ENCODE measurements around the gene BCL2L2. TPM values are rescaled to one million over a fixed set of nuclear protein-coding genes. Genes with fewer than 3 reads are reported as not detected.

Gene BCL2L2
- total RNA-seq, 2 donors from 2014 or later, result 2.7 to 3.2 TPM

DNA sequence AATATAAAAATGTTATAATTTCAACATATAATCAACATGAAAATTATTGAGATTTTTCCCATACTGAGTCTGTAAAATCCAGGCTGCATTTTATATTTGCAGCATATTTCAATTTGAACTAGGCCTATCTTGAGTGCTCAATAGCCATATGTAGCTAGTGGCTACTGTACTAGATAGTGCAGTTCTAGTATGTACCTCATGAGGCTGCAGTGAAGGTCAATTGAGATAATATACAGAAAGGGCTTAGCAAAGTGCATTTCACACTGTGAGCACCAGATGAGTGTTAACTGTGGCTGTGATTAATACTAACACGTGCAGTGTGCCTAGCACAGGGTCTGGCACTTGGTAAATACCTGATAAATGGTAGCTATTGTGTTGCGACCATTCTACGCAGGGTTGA, 51.4 kb downstream of the BCL2L2 start:
- H3K27me3 Mint-ChIP-seq (ENCODE audit: low read depth), result peaks cover 13% of the 10 kb centered on the region
- H3K27ac Mint-ChIP-seq, result no peak overlapping the region
- no peaks in the 10 kb centered on the region for H3K9me3 Mint-ChIP-seq
- no peak overlapping the region for H3K4me3 Mint-ChIP-seq
- DNase-seq (no peak), ATAC-seq (replicated peaks in 1 of 2) (no peak)
- peaks cover 4% of the 10 kb centered on the region for H3K4me1 Mint-ChIP-seq (ENCODE audit: low read depth)
- no peaks in the 10 kb centered on the region for H3K36me3 Mint-ChIP-seq (ENCODE audit: insufficient read depth in 2 of 2)

DNA sequence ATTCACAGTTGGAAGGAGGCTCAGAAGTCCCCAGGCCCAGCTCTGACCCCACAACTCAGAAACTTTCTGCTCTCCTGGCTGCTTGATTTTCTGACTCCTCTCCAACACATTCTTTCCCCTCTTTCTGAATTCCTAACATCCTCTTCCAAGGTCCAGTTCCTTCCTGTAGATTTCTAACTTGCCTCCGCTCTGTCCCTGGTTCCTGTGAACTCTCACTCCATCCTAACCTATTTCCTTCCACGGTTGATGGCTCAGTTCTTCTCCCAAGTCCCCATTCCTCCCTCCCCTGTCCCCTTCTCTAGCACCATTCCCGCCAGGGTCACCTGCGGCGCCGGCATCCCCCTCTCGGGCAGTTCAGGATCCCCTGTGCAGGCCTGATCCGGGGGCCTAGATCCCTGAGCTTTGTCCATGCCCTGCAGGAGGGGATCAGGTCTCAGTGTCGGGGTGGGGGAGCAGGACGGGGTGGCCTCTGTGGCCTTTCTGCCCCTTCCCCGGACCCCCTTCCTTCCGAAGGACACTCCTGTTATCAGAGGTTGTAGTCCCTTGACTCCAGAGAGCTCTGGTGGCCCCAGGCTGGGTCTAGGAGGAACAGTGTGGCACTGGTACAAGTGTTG, 52.0 kb downstream of the BCL2L2 start:
- ATAC-seq (replicated peaks in 1 of 2), result no peak
- H3K4me3 Mint-ChIP-seq, result no peak overlapping the region
- DNase-seq, result no peak
- no peaks in the 10 kb centered on the region for H3K9me3 Mint-ChIP-seq
- H3K27me3 Mint-ChIP-seq (ENCODE audit: low read depth), result peaks cover 7% of the 10 kb centered on the region
- H3K36me3 Mint-ChIP-seq (ENCODE audit: insufficient read depth in 2 of 2), result no peaks in the 10 kb centered on the region
- H3K27ac Mint-ChIP-seq, result no peak overlapping the region
- no peaks in the 10 kb centered on the region for H3K4me1 Mint-ChIP-seq (ENCODE audit: low read depth)

DNA sequence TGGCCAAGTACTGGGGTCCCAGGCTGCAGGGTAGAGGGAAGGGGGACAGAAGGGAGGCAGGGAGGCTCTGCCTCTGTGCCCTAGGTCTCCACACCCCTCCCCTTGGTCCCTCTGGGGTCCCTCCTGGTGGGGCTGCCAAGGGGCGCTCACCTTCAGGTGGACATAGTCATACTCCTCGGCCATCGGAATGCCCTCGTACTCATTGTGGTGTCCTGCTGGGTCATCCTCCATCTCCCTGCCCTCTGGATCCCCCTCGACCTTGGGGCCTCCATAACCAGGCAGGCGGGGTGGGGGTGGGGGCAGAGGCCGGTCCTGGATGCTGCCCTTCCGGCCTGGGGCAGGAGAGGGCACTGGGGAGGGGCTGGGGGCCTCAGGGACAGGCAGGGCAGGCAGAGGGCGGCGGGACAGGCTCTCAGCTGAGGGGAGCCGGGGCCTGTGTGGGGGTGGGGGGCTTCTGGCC, 52.6 kb downstream of the BCL2L2 start:
- H3K27me3 Mint-ChIP-seq (ENCODE audit: low read depth), result peaks cover 4% of the 10 kb centered on the region
- H3K4me1 Mint-ChIP-seq (ENCODE audit: low read depth), result no peaks in the 10 kb centered on the region
- no peak overlapping the region for H3K27ac Mint-ChIP-seq
- no peak overlapping the region for H3K4me3 Mint-ChIP-seq
- no peak for DNase-seq
- no peaks in the 10 kb centered on the region for H3K9me3 Mint-ChIP-seq
- H3K36me3 Mint-ChIP-seq (ENCODE audit: insufficient read depth in 2 of 2), result no peaks in the 10 kb centered on the region
- no peak for ATAC-seq (replicated peaks in 1 of 2)

DNA sequence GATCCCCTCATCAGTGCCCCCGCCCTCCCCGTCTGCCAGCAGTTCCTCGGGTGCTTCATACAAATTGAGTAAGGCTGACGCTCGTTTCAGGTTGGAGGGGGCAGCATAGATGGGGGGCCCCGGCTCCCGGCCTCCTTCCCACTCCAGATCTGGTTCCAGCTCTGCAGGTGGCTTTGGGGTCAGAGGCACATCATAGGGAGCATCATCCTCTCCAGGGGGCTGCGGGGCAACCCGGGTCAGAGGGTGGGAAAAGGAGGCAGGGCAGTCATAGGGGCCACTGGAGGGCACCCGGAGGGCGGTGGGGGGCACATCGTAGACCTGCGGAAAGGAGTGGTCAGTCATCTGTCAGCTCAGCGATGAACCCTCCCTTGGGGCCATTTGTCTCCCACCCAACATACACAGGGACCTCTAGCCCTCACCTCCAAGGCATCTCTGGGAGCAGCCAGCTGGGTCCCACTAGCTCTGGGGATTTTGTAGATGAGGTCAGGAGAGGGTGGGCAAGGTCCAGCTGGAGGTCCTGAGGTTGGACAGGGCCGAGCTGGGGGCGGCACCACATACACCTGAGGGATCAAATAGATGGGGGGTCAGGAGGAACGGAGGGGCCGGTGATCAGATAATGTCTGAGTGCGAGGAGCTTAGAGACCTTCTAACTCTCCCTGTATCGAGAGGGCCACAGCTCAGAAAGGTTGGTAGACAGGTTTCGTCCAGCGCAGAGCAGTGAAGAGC, 53.3 kb downstream of the BCL2L2 start:
- Mint-ChIP-seq H3K27ac (no peak overlapping the region), H3K9me3 (no peaks in the 10 kb centered on the region), H3K27me3 (ENCODE audit: low read depth) (peaks cover 9% of the 10 kb centered on the region), H3K4me3 (no peak overlapping the region), H3K36me3 (ENCODE audit: insufficient read depth in 2 of 2) (no peaks in the 10 kb centered on the region), H3K4me1 (ENCODE audit: low read depth) (no peaks in the 10 kb centered on the region)
- ATAC-seq (replicated peaks in 1 of 2), result no peak
- DNase-seq, result no peak

DNA sequence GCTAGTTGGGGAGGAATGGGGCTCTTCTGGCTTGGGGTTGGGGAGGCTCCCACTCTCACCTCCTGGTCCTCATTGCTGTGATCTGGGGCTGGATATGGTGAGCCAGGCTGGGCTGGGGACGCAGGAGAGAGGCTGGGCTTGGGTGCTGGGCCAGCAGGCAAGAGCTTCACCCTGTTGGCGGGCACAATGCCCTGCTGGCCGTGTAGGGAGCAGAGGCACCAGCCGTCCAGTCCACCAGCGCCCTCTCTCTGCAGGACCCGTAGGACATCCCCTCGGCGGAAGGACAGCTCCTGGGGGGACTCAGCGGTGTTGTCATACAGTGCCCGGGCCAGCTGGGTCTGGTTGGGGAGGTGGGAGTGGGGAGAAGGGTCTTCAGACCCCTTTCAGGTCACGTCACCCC, 53.9 kb downstream of the BCL2L2 start:
- ATAC-seq (replicated peaks in 1 of 2), result no peak
- H3K9me3 Mint-ChIP-seq, result no peaks in the 10 kb centered on the region

DNA sequence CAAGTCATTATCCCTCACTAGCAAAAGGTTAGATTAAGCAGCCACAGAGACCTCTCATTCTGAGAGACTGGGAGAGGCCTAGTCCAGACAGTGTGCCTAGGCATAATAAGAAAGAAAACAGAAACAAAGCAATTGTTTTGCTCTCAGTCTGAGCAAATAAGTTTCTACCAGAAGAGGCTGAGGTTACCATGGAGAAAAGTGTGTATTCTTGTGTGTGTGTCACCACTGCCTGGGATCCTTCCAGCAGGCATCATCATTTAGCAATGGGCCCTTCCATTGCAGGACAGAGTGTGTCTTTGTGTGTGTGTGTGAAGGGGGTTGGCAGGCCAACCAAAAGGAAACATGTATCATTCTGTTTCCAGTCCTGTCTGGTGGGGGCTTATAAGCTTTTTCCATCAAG, 54.7 kb downstream of the BCL2L2 start:
- Mint-ChIP-seq H3K27ac (no peak overlapping the region), H3K4me3 (peak overlapping the region in 1 of 2 donors; percentile 24), H3K27me3 (ENCODE audit: low read depth) (peaks cover 11% of the 10 kb centered on the region), H3K4me1 (ENCODE audit: low read depth) (no peaks in the 10 kb centered on the region), H3K9me3 (no peaks in the 10 kb centered on the region), H3K36me3 (ENCODE audit: insufficient read depth in 2 of 2) (no peaks in the 10 kb centered on the region)
- DNase-seq, result peak in 1 of 2 donors; percentile 18
- peak; percentile 80 to 87 for ATAC-seq (replicated peaks in 1 of 2)

More for the DNA sequence above, 53.9 kb downstream of the BCL2L2 start:
- Mint-ChIP-seq H3K27me3 (ENCODE audit: low read depth) (peaks cover 11% of the 10 kb centered on the region), H3K36me3 (ENCODE audit: insufficient read depth in 2 of 2) (no peaks in the 10 kb centered on the region), H3K27ac (no peak overlapping the region), H3K4me3 (no peak overlapping the region), H3K4me1 (ENCODE audit: low read depth) (no peaks in the 10 kb centered on the region)
- no peak for DNase-seq

Other genes with a start within 250 kb of the BCL2L2 start
- gene CDH24, start 249.3 kb upstream of the BCL2L2 start, total RNA-seq, result 1 to 10 TPM in 1 of 2 donors, under 1 TPM in 1; 0.82 to 1.5 TPM
- 100 to 1,000 TPM; 162 to 188 TPM for gene ACIN1, start 211.7 kb upstream of the BCL2L2 start, total RNA-seq
- 10 to 100 TPM; 31.3 to 38.5 TPM for gene C14orf119, start 211.3 kb upstream of the BCL2L2 start, total RNA-seq
- gene CIROP, start 201.8 kb upstream of the BCL2L2 start, total RNA-seq, result not detected
- gene CEBPE, start 187.6 kb upstream of the BCL2L2 start, total RNA-seq, result under 1 TPM; 0.21 to 0.36 TPM
- 1 to 10 TPM in 1 of 2 donors, under 1 TPM in 1; 0.72 to 1.2 TPM for gene SLC7A8, start 123.2 kb upstream of the BCL2L2 start, total RNA-seq
- not detected for gene RNF212B, start 68.9 kb upstream of the BCL2L2 start, total RNA-seq
- gene HOMEZ, start 20.7 kb upstream of the BCL2L2 start, total RNA-seq, result 10 to 100 TPM; 11.8 to 12.6 TPM
- gene PPP1R3E, start 4.0 kb upstream of the BCL2L2 start, total RNA-seq, result 10 to 100 TPM; 30.2 to 37.4 TPM
- 100 to 1,000 TPM; 188 to 189 TPM for gene PABPN1, start 14.6 kb downstream of the BCL2L2 start, total RNA-seq
- 1 to 10 TPM; 6.3 to 8.6 TPM for gene SLC22A17, start 46.1 kb downstream of the BCL2L2 start, total RNA-seq
- under 1 TPM in 1 of 2 donors, not detected in 1; 0.19 TPM for gene EFS, start 58.3 kb downstream of the BCL2L2 start, total RNA-seq
- gene IL25, start 66.0 kb downstream of the BCL2L2 start, total RNA-seq, result not detected
- under 1 TPM in 1 of 2 donors, not detected in 1; 0.30 TPM for gene CMTM5, start 70.2 kb downstream of the BCL2L2 start, total RNA-seq
- gene MYH6, start 101.4 kb downstream of the BCL2L2 start, total RNA-seq, result 1 to 10 TPM in 1 of 2 donors, under 1 TPM in 1; 0.65 to 2.1 TPM
- gene MYH7, start 128.8 kb downstream of the BCL2L2 start, total RNA-seq, result under 1 TPM; 0.05 to 0.56 TPM
- 10 to 100 TPM; 71.0 to 77.6 TPM for gene NGDN, start 162.9 kb downstream of the BCL2L2 start, total RNA-seq
- gene ZFHX2, start 244.9 kb downstream of the BCL2L2 start, total RNA-seq, result 1 to 10 TPM; 1.9 to 3.7 TPM
- gene THTPA, start 249.4 kb downstream of the BCL2L2 start, total RNA-seq, result 1 to 10 TPM; 6.5 to 7.4 TPM